Fibroblast of peridontal ligament (primary cell): Measurements from ENCODE around the gene ZNF362.
"Not testable (repeated sequence)": the region's sequence is repeated elsewhere in the genome, so short reads cannot be mapped to it uniquely, and the experiment has no call there.

Experiments used
- DNase-seq: peaks from one replicate; pipeline ENCODE4 v3.0.0-alpha.2; 2010; ENCODE audit errors: extremely low read depth

The ZNF362 gene

GRCh38 chr1:33284049-33284448 is 27.8 kb downstream of the ZNF362 start:
- no peak for DNase-seq

- peak; percentile 33 for DNase-seq
Observed at GRCh38 chr1:33286451-33287185, 30.3 kb downstream of the ZNF362 start.

- no peak for DNase-seq
Observed at GRCh38 chr1:33287317-33287716, 31.0 kb downstream of the ZNF362 start.

- DNase-seq, result no peak
Observed at GRCh38 chr1:33288976-33289857, 32.9 kb downstream of the ZNF362 start.

- DNase-seq, result no peak
Observed at GRCh38 chr1:33289858-33290154, 33.5 kb downstream of the ZNF362 start.

- DNase-seq, result not testable (repeated sequence)
Observed at GRCh38 chr1:33290615-33291014, 34.3 kb downstream of the ZNF362 start.

GRCh38 chr1:33292726-33293340 is 36.5 kb downstream of the ZNF362 start:
- no peak for DNase-seq

- DNase-seq, result no peak
Observed at GRCh38 chr1:33294071-33295010, 38.0 kb downstream of the ZNF362 start.

- DNase-seq, result no peak
Observed at GRCh38 chr1:33295023-33295422, 38.7 kb downstream of the ZNF362 start.

GRCh38 chr1:33295450-33296081 is 39.3 kb downstream of the ZNF362 start:
- DNase-seq, result peak; percentile 75

- DNase-seq, result no peak
Observed at GRCh38 chr1:33296082-33296458, 39.8 kb downstream of the ZNF362 start.

GRCh38 chr1:33296824-33297223 is 40.5 kb downstream of the ZNF362 start:
- DNase-seq, result no peak

- DNase-seq, result no peak
Observed at GRCh38 chr1:33297911-33298622, 41.8 kb downstream of the ZNF362 start.

GRCh38 chr1:33298623-33299277 is 42.5 kb downstream of the ZNF362 start:
- DNase-seq, result peak; percentile 58

GRCh38 chr1:33299461-33300155 is 43.3 kb downstream of the ZNF362 start:
- no peak for DNase-seq

- peak; percentile 90 for DNase-seq
Observed at GRCh38 chr1:33300673-33301072, 44.4 kb downstream of the ZNF362 start.

GRCh38 chr1:33301273-33301984 is 45.1 kb downstream of the ZNF362 start:
- DNase-seq, result peak; percentile 14

- no peak for DNase-seq
Observed at GRCh38 chr1:33302325-33302724, 46.0 kb downstream of the ZNF362 start.

GRCh38 chr1:33305016-33305415 is 48.7 kb downstream of the ZNF362 start:
- no peak for DNase-seq
